Measurements from ENCODE around the gene TES.
A peak's percentile ranks its signal among the peaks of the same experiment; 100 is the strongest.
"Not testable (repeated sequence)": the region's sequence is repeated elsewhere in the genome, so short reads cannot be mapped to it uniquely, and the experiment has no call there.

The TES gene

DNA sequence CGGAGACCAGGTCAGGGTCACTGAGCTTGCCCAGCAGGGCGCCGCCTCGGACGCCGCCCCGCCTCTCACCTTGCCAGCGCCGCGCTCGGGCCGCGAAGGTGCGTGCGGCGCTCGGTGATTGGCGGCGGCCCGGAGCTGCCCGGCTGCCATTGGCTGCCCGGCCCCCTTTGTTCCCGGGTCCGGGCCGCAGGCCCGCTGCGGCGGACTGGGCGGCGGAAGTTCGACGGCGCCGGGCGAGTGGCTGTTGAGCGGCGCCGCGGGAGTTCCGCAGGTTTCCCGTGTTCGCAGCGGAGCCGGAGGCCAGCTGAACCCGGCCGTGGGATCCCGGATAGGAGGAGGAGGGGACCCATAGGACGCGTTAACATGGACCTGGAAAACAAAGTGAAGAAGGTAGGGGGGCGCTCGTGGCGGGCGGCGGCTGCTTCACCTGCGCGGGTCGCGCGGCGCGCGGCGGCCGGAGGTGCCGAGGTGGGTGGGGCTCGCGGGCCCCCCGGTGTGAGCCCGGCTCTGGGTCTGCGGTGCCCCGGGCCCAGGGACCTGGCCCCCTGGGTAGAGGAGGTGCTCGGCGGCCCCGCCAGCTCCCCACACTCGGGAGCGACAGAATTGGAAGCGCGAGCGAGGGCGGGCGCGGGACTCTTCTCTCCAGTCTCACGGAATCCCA, at the start of gene TES:
TES (plus strand) TSS at position 195 of the 661 bp plus-strand sequence; CDS start at position 364, 169 bp downstream.
- DNase-seq (ENCODE audit: low spot score): peak; percentile 39

DNA sequence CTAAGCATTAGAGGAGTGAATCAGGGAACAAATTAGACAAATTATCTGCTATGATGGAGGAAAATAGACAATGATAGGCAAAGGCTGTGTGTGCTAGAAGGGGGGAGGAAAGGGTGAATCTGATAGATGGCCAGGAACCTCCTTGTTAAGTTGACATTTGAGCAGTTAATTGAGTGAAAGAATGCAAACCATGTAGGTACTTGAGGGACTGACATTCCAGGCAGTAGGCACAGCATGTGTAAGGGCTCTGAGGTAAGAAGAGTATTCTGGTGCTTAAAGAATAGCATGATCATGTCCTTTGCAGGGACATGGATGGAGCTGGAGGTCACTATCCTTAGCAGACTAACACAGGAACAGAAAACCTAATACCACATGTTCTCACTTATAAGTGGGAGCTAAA, 48.6 kb upstream of the TES start:
- DNase-seq (ENCODE audit: low spot score): no peak

DNA sequence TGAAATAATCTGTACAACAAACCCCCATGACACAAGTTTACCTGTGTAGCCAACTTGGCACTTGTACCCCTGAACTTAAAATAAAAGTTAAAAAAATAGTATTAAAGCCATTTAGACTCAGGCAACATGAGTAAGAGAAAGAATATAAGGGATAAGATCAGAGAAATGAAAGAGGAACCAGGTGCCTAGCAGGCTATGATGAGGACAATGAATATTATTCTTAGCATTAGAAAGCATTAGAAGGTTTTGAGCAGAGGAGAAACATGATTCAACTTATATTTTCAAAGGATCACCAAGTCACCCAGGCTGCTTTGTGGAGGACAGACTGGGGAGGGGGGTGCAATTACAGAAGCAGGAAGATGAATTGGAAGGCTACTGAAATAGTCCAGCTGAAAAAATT, 48.1 kb upstream of the TES start:
- DNase-seq (ENCODE audit: low spot score): no peak

DNA sequence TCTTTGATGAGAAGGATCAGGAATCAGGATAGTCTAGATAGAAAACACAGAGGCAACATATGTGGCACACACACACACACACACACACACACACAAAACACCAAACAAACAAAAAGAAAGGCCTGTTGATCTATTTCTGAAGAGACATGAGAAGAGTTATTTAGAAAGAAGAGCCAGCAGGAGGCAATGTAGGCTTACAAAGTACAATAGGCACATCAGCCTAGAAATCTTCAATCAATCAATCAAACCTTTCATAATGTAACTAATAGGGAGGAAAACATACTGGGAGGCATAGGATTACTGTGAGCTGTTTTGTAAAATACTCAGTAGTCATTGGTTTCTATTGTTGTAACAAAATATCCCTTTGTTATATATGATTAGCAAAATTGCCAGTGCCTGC, 47.3 kb upstream of the TES start:
- DNase-seq (ENCODE audit: low spot score): no peak

- no peak for DNase-seq (ENCODE audit: low spot score)
Measured at GRCh38 chr7:116164552-116165306, 45.6 kb upstream of the TES start.

- no peak for DNase-seq (ENCODE audit: low spot score)
Measured at GRCh38 chr7:116165717-116166116, 44.6 kb upstream of the TES start.

- no peak for DNase-seq (ENCODE audit: low spot score)
Measured at GRCh38 chr7:116166156-116166555, 44.2 kb upstream of the TES start.

DNA sequence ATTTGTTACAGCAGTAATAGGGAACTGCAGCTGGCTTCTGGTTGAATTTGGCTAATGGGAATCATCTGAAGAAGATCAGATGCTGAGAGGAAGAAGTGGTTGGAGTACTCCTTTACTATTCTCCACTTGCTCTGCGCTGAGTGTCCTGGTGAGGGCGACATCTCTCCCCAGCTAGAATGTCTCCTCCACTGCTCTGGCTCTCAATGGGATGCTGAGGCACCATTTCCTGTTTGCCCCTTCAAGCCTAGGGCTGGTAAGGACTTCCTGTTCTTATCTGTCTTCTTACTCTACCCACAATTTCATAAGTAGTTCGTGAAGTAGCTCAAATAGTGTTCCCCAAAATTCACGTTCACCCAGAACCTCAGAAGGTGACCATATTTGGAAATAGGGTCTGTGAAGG, 43.2 kb upstream of the TES start:
- DNase-seq (ENCODE audit: low spot score): no peak

DNA sequence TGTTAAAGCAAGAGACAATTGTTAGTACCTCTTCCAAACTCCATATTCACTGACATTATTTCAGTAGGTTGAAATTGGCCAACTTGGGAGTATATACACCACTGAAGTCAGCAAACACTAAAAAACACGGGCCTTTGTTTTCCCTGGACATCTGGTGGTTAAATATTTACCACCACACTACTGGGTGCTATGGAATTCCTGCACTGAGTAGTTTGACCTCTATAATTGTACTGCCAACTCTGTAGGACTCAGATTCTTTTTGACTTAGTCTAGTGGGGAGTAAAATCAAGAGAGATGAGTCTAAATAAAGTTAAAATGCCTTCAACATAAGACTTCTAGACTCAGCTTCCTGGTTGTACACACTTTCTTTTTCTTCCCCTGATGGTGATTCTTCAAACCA, 41.3 kb upstream of the TES start:
- DNase-seq (ENCODE audit: low spot score): no peak

- no peak for DNase-seq (ENCODE audit: low spot score)
Measured at GRCh38 chr7:116170180-116170579, 40.2 kb upstream of the TES start.

DNA sequence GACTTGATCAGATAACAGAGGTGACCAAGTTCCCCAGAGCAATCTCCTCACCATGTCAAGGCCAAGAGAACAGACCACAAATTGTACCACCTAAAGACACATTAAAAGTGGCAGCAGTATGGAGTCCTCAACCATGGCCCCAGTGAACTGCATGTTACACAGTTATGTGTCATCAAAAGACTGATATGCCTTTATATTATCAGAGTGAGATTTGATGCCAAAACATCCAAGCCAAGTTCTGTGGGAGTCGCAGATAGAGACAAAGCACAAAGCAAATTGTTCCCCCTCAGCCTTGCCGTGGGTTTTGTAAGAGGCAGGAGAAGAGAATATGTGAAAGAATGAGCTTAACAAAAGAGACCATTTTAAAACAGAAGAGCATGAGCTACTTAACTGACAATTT, 39.2 kb upstream of the TES start:
- DNase-seq (ENCODE audit: low spot score): no peak

GRCh38 chr7:116172353-116172752, 38.0 kb upstream of the TES start:
- no peak for DNase-seq (ENCODE audit: low spot score)

DNA sequence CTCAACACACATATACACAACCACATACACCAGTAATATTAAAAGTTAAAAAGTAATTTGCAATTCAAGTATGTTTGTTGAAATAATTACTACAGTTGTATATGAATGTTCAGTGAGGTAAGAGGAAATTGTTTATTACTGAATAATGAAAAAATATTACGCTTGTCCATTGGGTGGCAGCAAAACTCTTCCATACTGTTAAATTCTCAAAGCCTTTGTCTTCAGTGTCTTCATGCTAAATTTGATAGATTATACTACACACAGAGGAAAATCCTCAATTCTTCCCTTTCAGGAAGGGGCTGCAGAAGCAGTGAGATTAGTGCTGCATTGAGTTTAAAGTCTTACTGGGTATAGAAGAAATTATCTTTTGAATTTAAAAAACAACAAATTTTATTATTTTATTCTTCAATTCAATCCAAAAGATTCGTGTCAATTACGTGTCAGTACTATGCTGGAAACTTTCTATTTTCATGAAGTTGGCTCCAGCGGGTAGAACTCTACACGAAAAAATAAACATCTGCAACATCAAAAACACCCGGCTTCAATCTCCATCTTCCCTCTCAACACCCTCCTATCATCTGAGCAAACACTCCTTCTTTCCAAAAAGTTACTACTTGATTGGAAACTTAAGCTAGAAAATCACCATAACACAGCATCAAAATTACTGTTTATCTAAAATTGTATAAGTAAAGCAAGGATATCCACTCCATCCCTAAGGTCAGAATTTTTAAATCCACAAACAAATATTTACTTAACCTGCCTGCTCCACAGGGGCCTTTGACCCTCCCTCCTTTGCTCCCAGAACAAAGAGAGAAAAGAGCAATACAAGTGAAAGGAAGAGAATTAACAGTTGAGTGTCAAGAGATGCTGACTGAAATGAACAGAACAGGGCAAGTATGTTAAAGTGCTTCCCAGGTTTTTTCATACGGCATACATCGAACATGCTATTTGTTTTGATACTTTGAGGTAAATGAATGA, 37.0 kb upstream of the TES start:
- peak; percentile 30 for DNase-seq (ENCODE audit: low spot score)

- not testable (repeated sequence) for DNase-seq (ENCODE audit: low spot score)
Measured at GRCh38 chr7:116175095-116175494, 35.2 kb upstream of the TES start.

DNA sequence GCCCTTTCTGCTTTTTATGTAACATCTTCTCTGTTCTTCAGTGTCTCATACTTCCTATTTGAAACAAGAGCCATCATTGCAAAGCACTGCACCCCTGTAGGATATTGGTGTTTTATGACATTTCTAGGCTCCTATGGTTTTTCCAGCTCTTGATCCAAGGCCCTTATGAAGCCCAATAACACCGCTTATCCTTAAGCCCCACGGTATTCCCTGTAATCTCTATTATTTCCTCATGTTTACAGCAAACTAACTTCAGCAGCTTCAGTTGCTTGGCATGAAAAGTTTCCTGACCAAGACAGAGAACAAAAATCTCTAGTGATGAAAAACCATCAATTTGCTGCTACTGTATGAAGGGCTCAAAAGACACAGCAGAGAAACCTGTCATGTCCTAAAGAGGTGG, 34.1 kb upstream of the TES start:
- no peak for DNase-seq (ENCODE audit: low spot score)

- DNase-seq (ENCODE audit: low spot score): no peak
Measured at GRCh38 chr7:116177009-116177408, 33.3 kb upstream of the TES start.

DNA sequence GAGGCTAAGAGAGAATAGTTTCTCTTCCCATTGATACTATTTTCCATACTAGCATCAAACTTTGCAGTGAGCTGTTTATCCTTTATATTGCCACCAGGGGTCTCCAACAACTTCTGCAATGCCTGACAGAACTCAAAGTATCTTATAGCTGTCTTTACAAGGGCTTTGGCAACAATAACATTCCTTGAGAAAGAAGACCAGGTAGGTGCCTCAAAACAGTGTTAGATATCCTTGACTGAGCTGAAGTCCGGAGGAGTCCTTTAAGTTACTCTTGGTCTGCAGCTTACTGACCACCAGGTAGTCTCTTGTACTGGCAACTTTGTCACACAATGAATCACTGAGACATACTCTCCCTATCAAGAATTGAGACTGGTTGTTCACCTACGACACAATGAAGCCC, 30.0 kb upstream of the TES start:
- peak; percentile 46 for DNase-seq (ENCODE audit: low spot score)

DNA sequence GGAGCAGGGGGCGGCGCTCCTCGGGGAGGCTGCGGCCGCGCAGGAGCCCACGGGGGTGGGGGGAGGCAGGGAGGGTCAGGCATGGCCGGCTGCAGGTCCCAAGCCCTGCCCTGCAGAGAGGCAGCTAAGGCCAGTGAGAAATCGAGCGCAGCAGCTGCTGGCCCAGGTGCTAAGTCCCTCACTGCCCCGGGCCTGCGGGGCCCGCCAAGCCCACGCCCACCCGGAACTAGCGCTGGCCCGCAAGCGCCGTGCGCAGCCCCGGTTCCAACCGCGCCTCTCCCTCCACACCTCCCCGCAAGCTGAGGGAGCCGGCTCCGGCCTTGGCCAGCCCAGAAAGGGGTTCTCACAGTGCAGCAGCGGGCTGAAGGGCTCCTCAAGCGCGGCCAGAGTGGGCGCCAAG, 28.3 kb upstream of the TES start:
- DNase-seq (ENCODE audit: low spot score): no peak

DNA sequence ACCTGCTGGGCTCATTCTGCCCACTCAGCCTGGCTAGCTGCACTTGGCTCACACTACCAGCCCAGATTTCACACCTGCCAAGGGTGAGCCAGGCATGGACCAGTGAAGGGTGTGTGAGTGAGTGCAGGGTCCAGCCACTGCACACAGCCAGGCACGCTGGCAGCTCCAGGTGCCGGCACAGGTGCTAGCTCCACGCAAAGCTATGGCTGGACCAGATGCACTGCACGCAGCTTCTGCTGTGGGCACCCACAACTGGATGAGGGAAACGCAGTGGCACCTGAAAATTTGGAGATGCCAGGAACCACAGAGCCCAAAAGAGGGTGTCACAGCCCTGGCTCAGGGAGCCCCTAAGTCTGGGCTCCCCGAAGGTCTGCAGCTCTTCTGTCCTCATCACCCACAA, 24.9 kb upstream of the TES start:
- DNase-seq (ENCODE audit: low spot score): no peak

DNA sequence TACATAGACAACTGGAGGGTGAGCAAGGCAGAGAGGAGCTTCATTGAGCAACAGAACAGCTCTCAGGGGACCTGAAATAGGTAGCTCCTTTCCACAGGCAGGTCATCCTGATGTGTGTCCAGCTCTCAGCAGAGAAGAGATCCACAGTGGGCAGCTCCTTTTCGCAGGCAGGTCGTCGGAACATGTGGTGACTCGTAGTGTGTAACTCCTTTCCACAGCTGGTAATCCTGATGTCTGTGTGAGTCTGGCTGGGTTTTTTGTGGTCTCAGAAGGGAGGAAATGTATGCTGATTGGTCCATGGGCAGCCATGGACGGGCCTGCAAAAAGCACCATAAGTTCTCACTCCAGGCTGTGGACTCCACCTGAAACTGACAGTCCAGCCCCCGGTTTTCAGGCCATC, 24.4 kb upstream of the TES start:
- DNase-seq (ENCODE audit: low spot score): no peak

- no peak for DNase-seq (ENCODE audit: low spot score)
Measured at GRCh38 chr7:116187400-116187799, 22.9 kb upstream of the TES start.

DNA sequence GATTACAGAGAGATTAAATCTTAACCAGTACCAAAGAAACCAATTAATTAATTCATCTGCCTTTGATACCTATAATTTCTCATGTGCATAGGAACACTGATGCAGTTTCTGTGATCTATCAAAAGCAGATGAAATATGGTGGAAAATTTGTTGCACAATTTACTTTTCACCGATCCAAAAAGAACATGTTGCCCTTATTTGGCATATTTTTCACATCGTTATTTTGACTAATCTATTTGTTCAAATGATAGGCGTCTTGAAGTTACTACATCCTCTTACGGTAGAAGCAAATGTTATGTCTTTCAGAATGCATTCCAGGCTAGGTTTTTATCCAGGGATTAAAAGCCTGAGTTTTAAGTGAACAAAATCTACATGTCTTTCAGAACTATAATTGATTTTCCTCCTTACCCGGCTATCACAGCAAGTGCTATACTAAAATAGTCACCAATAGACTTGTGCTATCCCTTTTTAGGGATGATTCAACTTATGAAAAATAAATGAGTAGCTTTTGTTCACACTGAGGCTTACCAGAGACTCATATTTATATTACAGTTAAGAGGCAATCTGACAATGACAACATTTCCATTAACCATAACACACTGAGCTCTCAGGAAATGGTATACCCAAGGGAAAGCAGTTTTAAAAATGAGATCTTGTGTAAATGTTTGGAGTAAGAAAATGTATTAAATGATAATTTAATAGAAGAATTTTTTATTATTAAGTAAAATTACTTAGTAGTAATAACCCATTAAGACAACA, 16.8 kb upstream of the TES start:
- no peak for DNase-seq (ENCODE audit: low spot score)
